ENCODE measurements around the gene YTHDC1.
"Not testable (repeated sequence)": the region's sequence is repeated elsewhere in the genome, so short reads cannot be mapped to it uniquely, and the experiment has no call there.

Gene YTHDC1

GRCh38 chr4:68299492-68300457 is 50.1 kb downstream of the YTHDC1 start:
- Mint-ChIP-seq H3K9me3 (peaks cover 2% of the 10 kb centered on the region), H3K27me3 (no peaks in the 10 kb centered on the region), H3K4me3 (no peak overlapping the region), H3K36me3 (no peaks in the 10 kb centered on the region), H3K27ac (no peak overlapping the region), H3K4me1 (no peaks in the 10 kb centered on the region)
- CTCF ChIA-PET: no interaction called here
- DNase-seq: no peak

GRCh38 chr4:68297137-68297536 is 52.8 kb downstream of the YTHDC1 start:
- no peak for DNase-seq
- H3K27ac Mint-ChIP-seq: no peak overlapping the region
- H3K4me1 Mint-ChIP-seq: no peaks in the 10 kb centered on the region
- H3K9me3 Mint-ChIP-seq: peaks cover 2% of the 10 kb centered on the region
- H3K36me3 Mint-ChIP-seq: no peaks in the 10 kb centered on the region
- CTCF ChIA-PET: no interaction called here
- H3K4me3 Mint-ChIP-seq: no peak overlapping the region
- no peaks in the 10 kb centered on the region for H3K27me3 Mint-ChIP-seq

DNA sequence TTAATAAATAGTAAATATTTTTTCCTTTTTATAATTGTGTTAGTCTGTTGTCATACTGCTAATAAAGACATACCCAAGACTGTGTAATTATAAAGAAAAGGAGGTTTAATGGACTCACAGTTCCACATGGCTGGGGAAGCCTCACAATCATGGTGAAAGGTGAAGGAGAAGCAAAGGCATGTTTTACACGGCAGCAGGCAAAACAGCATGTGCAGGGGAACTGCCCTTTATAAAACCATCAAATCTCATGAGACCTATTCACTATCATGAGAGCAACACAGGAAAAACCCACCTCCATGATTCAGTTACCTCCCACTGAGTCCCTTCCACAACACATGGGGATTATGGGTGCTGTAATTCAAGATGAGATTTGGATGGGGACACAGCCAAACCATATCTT is 58.6 kb downstream of the YTHDC1 start:
- Mint-ChIP-seq H3K4me1 (no peaks in the 10 kb centered on the region), H3K36me3 (no peaks in the 10 kb centered on the region)
- CTCF ChIA-PET: no interaction called here

DNA sequence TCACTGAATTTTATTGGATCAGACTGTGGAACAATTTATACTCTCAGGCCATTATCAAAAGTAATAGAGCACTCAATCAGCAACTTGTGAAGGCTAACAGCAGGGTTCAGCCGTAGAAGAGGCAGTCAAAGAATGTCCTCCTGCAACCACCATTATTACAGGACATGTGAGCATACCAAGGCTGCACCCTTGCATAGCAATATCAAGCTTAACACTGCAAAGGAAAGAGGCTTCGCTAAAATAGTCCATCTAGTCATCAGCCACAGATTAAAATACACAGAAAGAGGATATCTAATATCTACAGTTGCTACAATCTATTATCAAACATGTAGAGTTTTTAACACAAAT is 61.5 kb downstream of the YTHDC1 start:
- H3K27ac Mint-ChIP-seq: no peak overlapping the region
- no peaks in the 10 kb centered on the region for H3K4me1 Mint-ChIP-seq
- H3K36me3 Mint-ChIP-seq: no peaks in the 10 kb centered on the region
- H3K4me3 Mint-ChIP-seq: no peak overlapping the region
- no peak for DNase-seq
- H3K27me3 Mint-ChIP-seq: no peaks in the 10 kb centered on the region
- CTCF ChIA-PET: no interaction called here
- no peaks in the 10 kb centered on the region for H3K9me3 Mint-ChIP-seq

More for the DNA sequence above, 58.6 kb downstream of the YTHDC1 start:
- no peak overlapping the region for H3K27ac Mint-ChIP-seq
- no peaks in the 10 kb centered on the region for H3K27me3 Mint-ChIP-seq
- no peak overlapping the region for H3K4me3 Mint-ChIP-seq
- DNase-seq: no peak
- no peaks in the 10 kb centered on the region for H3K9me3 Mint-ChIP-seq

- no peaks in the 10 kb centered on the region for H3K4me1 Mint-ChIP-seq
- CTCF ChIA-PET: no interaction called here
- H3K27me3 Mint-ChIP-seq: no peaks in the 10 kb centered on the region
- H3K27ac Mint-ChIP-seq: no peak overlapping the region
- DNase-seq: no peak
- no peak overlapping the region for H3K4me3 Mint-ChIP-seq
- no peaks in the 10 kb centered on the region for H3K9me3 Mint-ChIP-seq
- H3K36me3 Mint-ChIP-seq: no peaks in the 10 kb centered on the region
Measured at GRCh38 chr4:68287704-68288392, 62.0 kb downstream of the YTHDC1 start.

- Mint-ChIP-seq H3K9me3 (no peaks in the 10 kb centered on the region), H3K27ac (no peak overlapping the region), H3K4me3 (no peak overlapping the region), H3K27me3 (no peaks in the 10 kb centered on the region), H3K36me3 (no peaks in the 10 kb centered on the region), H3K4me1 (no peaks in the 10 kb centered on the region)
- CTCF ChIA-PET: interaction anchor here (1.9 kb wide), 1 partner anchor 12 kb away, joined by 4 read pairs; no protein-coding TSS in a partner anchor
- no peak for DNase-seq
Measured at GRCh38 chr4:68283714-68284113, 66.2 kb downstream of the YTHDC1 start.

- DNase-seq: no peak
- CTCF ChIA-PET: no interaction called here
- Mint-ChIP-seq H3K4me3 (no peak overlapping the region), H3K27ac (no peak overlapping the region), H3K36me3 (no peaks in the 10 kb centered on the region), H3K4me1 (no peaks in the 10 kb centered on the region), H3K27me3 (no peaks in the 10 kb centered on the region), H3K9me3 (no peaks in the 10 kb centered on the region)
Measured at GRCh38 chr4:68283095-68283494, 66.8 kb downstream of the YTHDC1 start.

GRCh38 chr4:68281796-68282740 is 67.8 kb downstream of the YTHDC1 start:
- H3K4me3 Mint-ChIP-seq, CTCF ChIA-PET, H3K27me3 Mint-ChIP-seq, H3K4me1 Mint-ChIP-seq, DNase-seq, H3K27ac Mint-ChIP-seq, H3K9me3 Mint-ChIP-seq, H3K36me3 Mint-ChIP-seq: not testable (repeated sequence)

DNA sequence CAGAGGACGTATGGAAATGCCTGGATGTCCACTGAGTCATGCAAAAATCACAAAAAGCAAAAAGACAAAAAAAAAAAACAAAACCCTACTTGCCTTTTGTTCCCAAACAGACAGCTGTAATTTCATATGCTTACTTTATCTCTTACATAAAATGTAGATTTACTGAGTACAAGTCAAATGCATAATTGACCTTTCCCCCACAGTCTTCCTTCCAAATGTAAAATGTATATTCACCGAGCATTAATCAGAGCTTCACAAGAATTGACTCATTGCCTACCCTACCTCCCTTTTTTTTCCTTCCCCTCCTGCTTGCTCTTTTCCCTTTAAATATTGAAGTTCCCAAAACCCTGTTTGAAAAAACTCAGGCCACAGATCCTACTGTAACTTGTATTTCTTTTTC is 71.9 kb downstream of the YTHDC1 start:
- CTCF ChIA-PET: no interaction called here
- no peak overlapping the region for H3K4me3 Mint-ChIP-seq
- H3K27me3 Mint-ChIP-seq: peaks cover 4% of the 10 kb centered on the region

DNA sequence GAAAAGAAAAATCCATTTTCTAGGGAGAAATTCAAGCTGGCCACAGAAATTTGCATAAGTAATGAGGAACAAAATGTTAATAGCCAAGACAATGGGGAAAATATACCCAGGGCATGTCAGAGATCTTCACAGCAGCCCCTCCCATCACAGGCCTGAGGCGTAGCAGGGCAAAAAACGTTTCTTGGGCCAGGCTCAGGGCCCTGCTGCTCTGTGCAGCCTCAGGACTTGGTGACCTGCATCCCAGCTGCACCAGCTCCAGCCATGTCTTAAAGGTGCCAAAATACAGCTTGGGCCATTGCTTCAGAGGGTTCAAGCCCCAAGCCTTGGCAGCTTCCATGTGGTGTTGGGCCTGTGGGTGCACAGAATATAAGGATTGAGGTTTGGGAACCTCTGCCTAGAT is 72.3 kb downstream of the YTHDC1 start:
- Mint-ChIP-seq H3K27ac (no peak overlapping the region), H3K36me3 (no peaks in the 10 kb centered on the region), H3K9me3 (no peaks in the 10 kb centered on the region), H3K4me3 (no peak overlapping the region), H3K4me1 (no peaks in the 10 kb centered on the region), H3K27me3 (peaks cover 4% of the 10 kb centered on the region)
- CTCF ChIA-PET: no interaction called here
- no peak for DNase-seq

More for the DNA sequence above, 71.9 kb downstream of the YTHDC1 start:
- Mint-ChIP-seq H3K36me3 (no peaks in the 10 kb centered on the region), H3K27ac (no peak overlapping the region), H3K4me1 (no peaks in the 10 kb centered on the region), H3K9me3 (no peaks in the 10 kb centered on the region)
- no peak for DNase-seq

DNA sequence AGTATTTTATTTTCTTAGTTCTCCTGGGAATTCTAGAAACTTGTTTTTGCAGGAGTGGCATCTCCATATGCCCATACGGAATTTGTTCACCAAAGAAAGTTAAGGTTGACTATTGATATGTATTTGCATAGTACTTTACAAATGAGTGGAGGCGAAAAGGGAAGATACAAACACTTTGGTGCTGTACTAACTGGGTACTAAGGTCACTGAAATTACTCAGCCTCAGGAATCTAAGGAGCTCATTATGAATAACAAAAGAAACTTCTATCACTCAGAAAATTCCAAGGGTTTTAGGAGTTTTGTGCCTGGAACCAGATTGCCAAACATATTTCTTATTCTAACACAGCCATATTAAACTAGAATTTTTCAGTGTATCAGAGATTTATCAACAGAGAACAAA is 77.0 kb downstream of the YTHDC1 start:
- H3K27me3 Mint-ChIP-seq: peaks cover 11% of the 10 kb centered on the region
- H3K9me3 Mint-ChIP-seq: no peaks in the 10 kb centered on the region
- no peaks in the 10 kb centered on the region for H3K36me3 Mint-ChIP-seq
- H3K4me3 Mint-ChIP-seq: no peak overlapping the region
- peaks cover 2% of the 10 kb centered on the region for H3K4me1 Mint-ChIP-seq
- no peak for DNase-seq
- CTCF ChIA-PET: interaction anchor here (0.8 to 3.4 kb wide), 3 partner anchors 15 to 103 kb away, joined by 3 to 46 read pairs (median 7); no protein-coding TSS in a partner anchor
- no peak overlapping the region for H3K27ac Mint-ChIP-seq

DNA sequence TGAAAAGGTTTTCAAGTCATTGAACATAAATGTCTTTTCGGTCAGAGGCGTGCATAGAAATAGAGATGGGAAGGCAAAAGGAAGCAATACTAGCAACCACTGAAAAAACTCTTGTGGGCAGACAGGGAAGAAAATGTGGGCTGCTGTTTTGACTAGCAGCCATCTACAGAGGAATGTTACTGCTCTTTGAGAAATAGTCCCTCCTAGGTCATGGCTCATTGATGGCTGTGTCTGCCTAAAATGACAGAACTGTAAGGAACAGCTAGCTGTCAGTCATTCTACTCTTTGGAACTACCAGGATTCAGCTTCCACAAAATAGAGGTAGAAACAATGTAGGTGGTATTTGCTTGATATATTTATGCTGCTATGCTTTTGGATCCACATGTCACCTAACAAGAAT is 77.5 kb downstream of the YTHDC1 start:
- CTCF ChIA-PET: interaction anchor here (0.6 to 3.4 kb wide), 7 partner anchors 8 to 154 kb away, joined by 3 to 46 read pairs (median 4); no protein-coding TSS in a partner anchor
- Mint-ChIP-seq H3K27ac (no peak overlapping the region), H3K27me3 (peaks cover 11% of the 10 kb centered on the region), H3K4me1 (peaks cover 6% of the 10 kb centered on the region), H3K36me3 (no peaks in the 10 kb centered on the region), H3K4me3 (no peak overlapping the region), H3K9me3 (no peaks in the 10 kb centered on the region)
- no peak for DNase-seq

DNA sequence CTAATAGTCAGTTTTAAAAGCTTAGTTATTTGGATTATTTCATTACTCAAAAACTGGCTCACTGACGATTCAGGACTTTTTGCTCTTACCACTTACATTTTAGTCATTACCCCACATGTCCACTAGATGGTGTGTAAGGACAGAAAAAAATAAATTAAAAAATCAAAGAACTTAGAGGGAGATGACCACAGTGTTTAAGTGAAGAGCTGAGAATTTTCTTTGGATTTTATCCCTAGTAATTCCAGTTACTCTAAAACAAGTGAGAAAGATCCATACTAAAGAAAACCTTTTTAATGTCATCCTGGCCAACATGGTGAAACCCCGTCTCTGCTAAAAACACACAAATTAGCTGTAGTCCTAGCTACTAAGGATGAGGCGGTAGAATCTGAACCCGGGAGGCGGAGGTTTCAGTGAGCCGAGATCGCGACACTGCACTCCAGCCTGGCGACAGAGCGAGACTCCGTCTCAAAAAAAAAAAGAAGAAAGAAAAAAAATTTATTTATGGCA is 78.0 kb downstream of the YTHDC1 start:
- Mint-ChIP-seq H3K36me3 (no peaks in the 10 kb centered on the region), H3K27me3 (peaks cover 11% of the 10 kb centered on the region), H3K27ac (no peak overlapping the region), H3K4me1 (peaks cover 6% of the 10 kb centered on the region), H3K4me3 (no peak overlapping the region), H3K9me3 (no peaks in the 10 kb centered on the region)
- CTCF ChIA-PET: interaction anchor here (0.6 to 3.4 kb wide), 10 partner anchors 8 to 154 kb away, joined by 3 to 46 read pairs (median 3); no protein-coding TSS in a partner anchor
- DNase-seq: no peak
